ENCODE measurements around the gene SCO2.
"Not testable (repeated sequence)": the region's sequence is repeated elsewhere in the genome, so short reads cannot be mapped to it uniquely, and the experiment has no call there.

The SCO2 gene

GRCh38 chr22:50522208-50522805 lies 3.1 kb downstream of the SCO2 start:
- in situ Hi-C loops (cut with HindIII; ENCODE audit: low sequenced_read_pairs) = no loop called here

- in situ Hi-C loops (cut with HindIII; ENCODE audit: low sequenced_read_pairs) = no loop called here
These were observed 3.7 kb downstream of the SCO2 start for GRCh38 chr22:50521710-50522109.

GRCh38 chr22:50520826-50521453 lies 4.5 kb downstream of the SCO2 start:
- in situ Hi-C loops (cut with HindIII; ENCODE audit: low sequenced_read_pairs) = no loop called here

- in situ Hi-C loops (cut with HindIII; ENCODE audit: low sequenced_read_pairs) = not testable (repeated sequence)
These were observed 5.2 kb downstream of the SCO2 start for GRCh38 chr22:50520184-50520583.

- in situ Hi-C loops (cut with HindIII; ENCODE audit: low sequenced_read_pairs) = no loop called here
These were observed 6.2 kb downstream of the SCO2 start for GRCh38 chr22:50519151-50519550.

GRCh38 chr22:50518606-50519005 lies 6.8 kb downstream of the SCO2 start:
- in situ Hi-C loops (cut with HindIII; ENCODE audit: low sequenced_read_pairs) = no loop called here

GRCh38 chr22:50517495-50518260 lies 7.7 kb downstream of the SCO2 start:
- in situ Hi-C loops (cut with HindIII; ENCODE audit: low sequenced_read_pairs) = no loop called here

- in situ Hi-C loops (cut with HindIII; ENCODE audit: low sequenced_read_pairs) = no loop called here
These were observed 8.5 kb downstream of the SCO2 start for GRCh38 chr22:50516891-50517290.

GRCh38 chr22:50516068-50516467 lies 9.3 kb downstream of the SCO2 start:
- in situ Hi-C loops (cut with HindIII; ENCODE audit: low sequenced_read_pairs) = no loop called here

GRCh38 chr22:50513175-50513574 lies 12.2 kb downstream of the SCO2 start:
- in situ Hi-C loops (cut with HindIII; ENCODE audit: low sequenced_read_pairs) = no loop called here

GRCh38 chr22:50508897-50509296 lies 16.5 kb downstream of the SCO2 start:
- in situ Hi-C loops (cut with HindIII; ENCODE audit: low sequenced_read_pairs) = no loop called here

GRCh38 chr22:50507991-50508884 lies 17.2 kb downstream of the SCO2 start, which contains the start of gene NCAPH2:
Gene NCAPH2, plus strand, starts transcription at chr22:50508224. Its CDS starts 114 bp downstream, at chr22:50508338.
- in situ Hi-C loops (cut with HindIII; ENCODE audit: low sequenced_read_pairs) = no loop called here

- in situ Hi-C loops (cut with HindIII; ENCODE audit: low sequenced_read_pairs) = no loop called here
These were observed 17.9 kb downstream of the SCO2 start, which contains the start of gene LMF2 for GRCh38 chr22:50507421-50507990. Gene LMF2, minus strand, starts transcription at chr22:50507702. Its CDS starts 27 bp downstream, at chr22:50507675.

- in situ Hi-C loops (cut with HindIII; ENCODE audit: low sequenced_read_pairs) = no loop called here
These were observed 18.6 kb downstream of the SCO2 start for GRCh38 chr22:50506611-50507420.

GRCh38 chr22:50505776-50506610 lies 19.4 kb downstream of the SCO2 start:
- in situ Hi-C loops (cut with HindIII; ENCODE audit: low sequenced_read_pairs) = no loop called here

GRCh38 chr22:50505276-50505775 lies 20.1 kb downstream of the SCO2 start:
- in situ Hi-C loops (cut with HindIII; ENCODE audit: low sequenced_read_pairs) = no loop called here

- in situ Hi-C loops (cut with HindIII; ENCODE audit: low sequenced_read_pairs) = no loop called here
These were observed 20.8 kb downstream of the SCO2 start for GRCh38 chr22:50504369-50505211.
